IPS-15b (cell line): ENCODE data around the gene RNF213.
"Not testable (repeated sequence)": the region's sequence is repeated elsewhere in the genome, so short reads cannot be mapped to it uniquely, and the experiment has no call there.

Source experiments
- H3K27me3 ChIP-seq: one replicate; pipeline ENCODE4 v1.6.1; 2013; ENCODE audit warnings: low read length; ENCODE audit not compliant: control insufficient read depth, insufficient read depth
- H3K36me3 ChIP-seq: one replicate; pipeline ENCODE4 v1.6.1; 2013; ENCODE audit warnings: low read length; ENCODE audit not compliant: control insufficient read depth, insufficient read depth
- H3K4me1 ChIP-seq: one replicate; pipeline ENCODE4 v1.6.1; 2013; ENCODE audit warnings: mild to moderate bottlenecking, low read length; ENCODE audit not compliant: control insufficient read depth, insufficient read depth
- H3K4me3 ChIP-seq: one replicate; pipeline ENCODE4 v1.5.1; 2013; ENCODE audit warnings: low read depth, low read length
- H3K9ac ChIP-seq: one replicate; pipeline ENCODE4 v1.6.1; 2013; ENCODE audit warnings: low read depth, mild to moderate bottlenecking, low read length
- H3K9me3 ChIP-seq: one replicate; pipeline ENCODE4 v1.6.1; 2013; ENCODE audit warnings: mild to moderate bottlenecking, low read length; ENCODE audit not compliant: control insufficient read depth, insufficient read depth

RNF213 gene

DNA sequence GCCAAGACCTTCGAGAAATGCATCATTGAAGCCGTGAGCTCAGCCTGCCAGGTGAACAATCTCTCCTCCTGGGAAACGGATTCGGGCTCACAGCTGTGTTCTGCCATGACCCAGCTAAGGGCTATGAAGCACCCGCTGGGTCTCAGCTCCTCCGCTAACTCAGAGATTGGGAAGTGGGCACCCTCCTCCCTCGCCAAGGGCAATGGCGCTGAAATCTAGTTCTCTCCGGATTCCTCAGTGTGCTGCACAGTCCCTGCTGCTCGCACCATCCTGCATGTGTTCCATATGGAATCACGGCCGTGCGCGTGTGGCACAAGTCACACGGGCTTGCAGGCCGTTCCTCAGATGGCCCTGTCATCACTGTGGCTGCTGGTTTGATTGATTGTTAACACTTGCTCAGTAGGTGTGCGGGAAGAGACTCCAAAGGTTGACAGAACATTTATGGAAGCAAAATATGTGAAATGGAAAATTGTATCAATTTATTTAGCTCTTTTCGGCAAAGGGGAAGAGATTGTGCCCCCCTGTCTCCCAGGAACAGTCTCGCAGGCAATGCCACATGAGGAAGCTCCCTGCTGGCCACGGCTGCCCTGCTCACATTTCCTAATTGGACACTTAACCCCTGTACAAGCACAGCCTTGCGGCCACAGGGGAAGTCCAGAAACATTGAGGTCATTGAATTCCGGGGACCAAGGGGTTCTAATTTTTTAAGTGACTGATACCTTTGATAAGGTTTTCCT lies 58.8 kb downstream of the RNF213 start:
- Histone ChIP-seq H3K27me3 (no peaks in the 10 kb centered on the region), H3K4me1 (no peaks in the 10 kb centered on the region), H3K36me3 (peaks cover 11% of the 10 kb centered on the region), H3K4me3 (no peak overlapping the region), H3K9me3 (no peaks in the 10 kb centered on the region), H3K9ac (no peak overlapping the region)

DNA sequence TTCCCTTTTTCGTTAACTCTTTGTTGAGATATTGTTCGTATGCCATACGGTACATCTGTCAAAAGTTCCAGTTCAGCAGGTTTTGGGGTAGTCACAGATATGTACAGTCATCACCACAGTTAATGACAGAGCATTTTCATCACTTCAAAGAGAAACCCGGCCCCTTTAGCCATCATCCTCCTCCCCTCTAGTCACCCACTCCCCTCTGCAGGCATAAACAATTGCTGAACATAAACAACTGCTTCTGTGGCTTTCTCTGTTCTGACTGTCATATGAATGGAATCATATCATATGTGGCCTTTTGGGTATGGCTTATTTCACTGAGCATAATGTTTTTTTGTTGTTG lies 59.3 kb downstream of the RNF213 start:
- peaks cover 11% of the 10 kb centered on the region for H3K36me3 ChIP-seq
- H3K4me1 ChIP-seq = no peaks in the 10 kb centered on the region
- H3K4me3 ChIP-seq = no peak overlapping the region
- H3K9ac ChIP-seq = no peak overlapping the region
- no peaks in the 10 kb centered on the region for H3K9me3 ChIP-seq
- no peaks in the 10 kb centered on the region for H3K27me3 ChIP-seq

DNA sequence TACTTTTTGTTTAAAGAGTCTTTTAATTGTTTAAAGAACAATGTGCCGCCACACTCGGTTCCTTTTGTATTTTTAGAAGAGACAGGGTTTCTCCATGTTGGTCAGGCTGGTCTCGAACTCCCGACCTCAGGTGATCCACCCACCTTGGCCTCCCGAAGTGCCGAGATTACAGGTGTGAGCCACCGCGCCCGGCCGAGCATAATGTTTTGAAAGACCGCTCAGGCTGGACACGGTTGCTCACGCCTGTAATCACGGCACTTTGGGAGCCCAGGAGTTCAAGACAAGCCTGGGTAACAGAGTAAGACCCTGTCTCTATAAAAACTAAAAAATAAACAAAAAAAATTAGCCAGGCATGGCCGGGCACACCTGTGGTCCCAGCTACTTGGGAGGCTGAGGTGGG lies 59.8 kb downstream of the RNF213 start:
- no peak overlapping the region for H3K4me3 ChIP-seq
- peaks cover 11% of the 10 kb centered on the region for H3K36me3 ChIP-seq
- no peaks in the 10 kb centered on the region for H3K4me1 ChIP-seq
- no peak overlapping the region for H3K9ac ChIP-seq
- no peaks in the 10 kb centered on the region for H3K27me3 ChIP-seq
- no peaks in the 10 kb centered on the region for H3K9me3 ChIP-seq

DNA sequence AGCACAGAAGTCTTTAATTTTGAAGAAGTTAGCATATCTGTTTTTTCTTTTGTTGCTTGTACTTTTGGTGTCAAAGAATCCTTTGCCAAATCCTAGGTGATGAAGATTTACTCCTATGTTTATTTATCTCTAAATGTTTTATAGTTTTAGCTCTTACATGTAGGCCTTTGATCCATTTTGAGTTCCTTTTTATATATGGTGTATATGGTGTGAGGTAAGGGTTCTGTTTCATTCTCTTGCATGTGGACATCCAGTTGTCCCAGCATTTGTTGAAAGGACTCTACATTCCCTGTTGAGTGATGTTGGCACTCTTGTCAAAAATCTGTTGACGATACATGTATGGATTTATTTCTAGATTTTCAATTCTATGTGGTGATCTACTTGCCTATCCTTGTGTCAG lies 62.2 kb downstream of the RNF213 start:
- Histone ChIP-seq H3K36me3 (peaks cover 7% of the 10 kb centered on the region), H3K9ac (no peak overlapping the region), H3K4me3 (no peak overlapping the region), H3K4me1 (no peaks in the 10 kb centered on the region), H3K9me3 (no peaks in the 10 kb centered on the region), H3K27me3 (no peaks in the 10 kb centered on the region)

DNA sequence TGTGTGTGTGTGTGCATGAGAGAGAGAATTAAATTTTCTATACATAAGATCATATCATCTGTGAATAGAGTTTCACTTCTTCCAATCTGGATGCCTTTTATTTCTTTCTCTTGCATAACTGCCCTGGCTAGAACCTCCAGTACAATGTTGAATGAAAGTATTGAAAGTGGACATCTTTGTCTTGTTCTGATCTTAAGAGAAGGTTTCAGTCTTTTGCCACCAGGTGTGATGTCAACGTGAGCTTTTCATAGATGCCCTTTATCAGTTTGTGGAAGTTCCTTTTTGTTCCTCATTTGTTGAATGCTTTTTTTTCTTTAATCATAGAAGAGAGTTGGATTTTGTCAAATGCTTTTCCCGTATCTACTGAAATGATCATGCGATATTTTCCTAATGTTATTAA lies 63.3 kb downstream of the RNF213 start:
- no peak overlapping the region for H3K4me3 ChIP-seq
- H3K9ac ChIP-seq = no peak overlapping the region
- H3K27me3 ChIP-seq = no peaks in the 10 kb centered on the region
- H3K4me1 ChIP-seq = no peaks in the 10 kb centered on the region
- H3K9me3 ChIP-seq = no peaks in the 10 kb centered on the region
- peaks cover 14% of the 10 kb centered on the region for H3K36me3 ChIP-seq

DNA sequence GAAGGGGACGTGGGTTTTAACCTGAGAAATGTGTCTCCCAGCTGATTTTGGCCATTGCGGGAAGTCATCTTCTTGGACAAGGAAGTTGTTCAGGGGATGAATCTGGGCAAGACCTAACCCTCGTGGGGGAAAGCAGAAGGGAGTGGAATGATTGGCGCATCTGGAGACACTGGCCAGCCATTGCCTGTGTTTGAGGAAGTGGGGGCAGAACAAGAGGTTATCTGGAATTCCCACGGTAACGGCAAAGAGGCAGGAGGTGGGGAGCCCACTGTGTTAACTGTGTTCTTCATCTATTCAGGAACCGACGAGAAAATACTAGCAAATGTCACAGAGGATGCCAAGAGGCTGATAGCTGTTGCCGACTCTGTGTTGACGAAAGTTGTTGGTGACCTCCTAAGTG lies 66.9 kb downstream of the RNF213 start:
- H3K36me3 ChIP-seq = peaks cover 20% of the 10 kb centered on the region
- H3K9me3 ChIP-seq = no peaks in the 10 kb centered on the region
- H3K9ac ChIP-seq = no peak overlapping the region
- no peak overlapping the region for H3K4me3 ChIP-seq
- H3K4me1 ChIP-seq = no peaks in the 10 kb centered on the region
- H3K27me3 ChIP-seq = no peaks in the 10 kb centered on the region

DNA sequence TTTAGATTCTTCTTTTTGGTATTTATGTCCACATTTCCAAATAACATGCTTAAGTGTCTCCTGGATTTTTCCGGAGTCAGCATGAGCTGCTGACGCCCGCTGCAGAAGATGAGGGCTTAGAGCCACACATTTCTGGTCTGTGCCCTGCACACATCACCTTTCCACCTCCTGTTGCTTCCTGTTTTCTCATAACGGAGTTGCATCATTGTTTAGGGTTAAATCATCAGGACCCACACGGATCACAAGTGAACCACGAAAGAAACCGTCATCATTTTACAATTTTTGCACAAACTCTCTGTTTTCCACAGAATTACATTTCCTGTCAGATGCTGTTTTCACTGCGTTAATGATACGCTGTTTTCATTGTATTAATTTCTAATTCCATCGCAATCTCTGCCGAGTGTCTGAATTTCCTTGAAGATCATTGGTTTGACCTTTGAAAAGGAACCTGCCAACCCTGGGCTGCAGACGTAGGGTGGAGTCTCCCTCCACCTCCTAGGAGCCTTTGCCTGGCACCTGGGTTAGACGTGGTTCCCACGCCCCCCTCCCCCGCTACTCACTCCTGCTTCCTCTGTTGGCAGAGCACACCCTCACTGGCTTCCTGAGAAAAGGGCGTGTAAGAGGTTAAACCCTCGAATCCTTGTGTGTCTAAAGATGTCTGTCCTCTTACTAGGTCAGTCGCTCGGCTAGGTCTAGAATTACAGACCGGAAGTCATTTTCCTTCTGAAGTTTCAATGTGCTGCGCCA lies 68.2 kb downstream of the RNF213 start:
- no peak overlapping the region for H3K9ac ChIP-seq
- H3K27me3 ChIP-seq = no peaks in the 10 kb centered on the region
- peaks cover 20% of the 10 kb centered on the region for H3K36me3 ChIP-seq
- no peaks in the 10 kb centered on the region for H3K9me3 ChIP-seq
- no peaks in the 10 kb centered on the region for H3K4me1 ChIP-seq
- H3K4me3 ChIP-seq = no peak overlapping the region

DNA sequence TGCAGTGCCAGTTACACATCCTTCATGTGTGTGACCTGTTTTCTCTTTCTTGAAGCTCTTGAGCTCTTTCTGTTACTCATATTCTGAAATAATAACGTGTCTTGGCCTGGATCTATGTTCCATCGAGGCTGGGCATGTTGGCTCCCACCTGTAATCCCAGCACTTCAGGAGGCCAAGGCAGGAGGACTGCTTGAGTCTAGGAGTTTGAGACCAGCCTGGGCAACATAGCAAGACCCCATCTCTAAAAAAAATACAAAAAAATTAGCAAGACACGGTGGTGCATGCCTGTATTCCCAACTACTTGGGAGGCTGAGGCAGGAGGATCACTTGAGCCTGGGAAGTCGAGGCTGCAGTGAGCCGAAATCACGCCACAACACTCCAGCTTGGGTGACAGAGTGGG lies 68.8 kb downstream of the RNF213 start:
- H3K9me3 ChIP-seq, H3K9ac ChIP-seq, H3K4me1 ChIP-seq, H3K27me3 ChIP-seq, H3K4me3 ChIP-seq: not testable (repeated sequence)
- H3K36me3 ChIP-seq = peaks cover 23% of the 10 kb centered on the region

DNA sequence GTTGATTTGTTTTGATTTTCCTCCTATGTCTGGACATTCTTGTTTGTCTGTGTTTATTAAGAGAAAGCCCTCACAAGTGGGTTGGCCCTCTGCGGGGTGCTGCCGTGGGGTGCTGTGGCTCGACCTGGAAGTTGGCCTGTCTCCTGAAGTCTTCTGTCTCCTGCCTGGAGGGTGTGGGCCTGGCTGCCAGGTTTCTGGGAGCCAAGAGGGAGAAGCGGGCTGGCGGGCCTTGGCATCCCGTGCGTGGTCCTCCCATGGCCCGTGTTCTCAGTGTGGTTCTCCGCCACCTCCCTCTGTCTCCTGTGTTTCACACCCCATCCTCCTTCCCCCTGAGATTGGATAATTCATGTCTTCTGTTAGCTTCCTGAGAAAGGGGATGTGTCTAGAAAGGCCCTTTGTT lies 69.6 kb downstream of the RNF213 start:
- Histone ChIP-seq H3K4me1 (no peaks in the 10 kb centered on the region), H3K27me3 (no peaks in the 10 kb centered on the region), H3K9me3 (no peaks in the 10 kb centered on the region), H3K36me3 (peaks cover 23% of the 10 kb centered on the region), H3K4me3 (no peak overlapping the region), H3K9ac (no peak overlapping the region)

DNA sequence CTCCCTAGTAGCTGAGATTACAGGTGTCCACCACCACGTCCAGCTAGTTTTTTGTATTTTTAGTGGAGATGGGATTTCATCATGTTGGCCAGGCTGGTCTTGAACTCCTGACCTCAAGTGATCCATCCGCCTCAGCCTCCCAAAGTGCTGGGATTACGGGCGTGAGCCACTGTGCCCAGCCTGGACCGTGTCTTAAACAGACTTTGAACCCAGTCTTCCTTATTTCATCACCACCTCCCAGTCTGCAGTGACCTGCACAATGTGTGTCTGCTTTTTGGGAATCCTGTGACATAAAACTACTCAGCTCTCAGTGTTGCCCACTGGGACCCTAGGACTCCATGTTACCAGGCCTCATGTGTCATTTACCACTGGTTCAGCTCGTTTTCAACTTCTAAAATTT lies 70.3 kb downstream of the RNF213 start:
- not testable (repeated sequence) for H3K9me3 ChIP-seq, H3K4me1 ChIP-seq, H3K4me3 ChIP-seq, H3K9ac ChIP-seq, H3K27me3 ChIP-seq
- H3K36me3 ChIP-seq = peaks cover 23% of the 10 kb centered on the region

DNA sequence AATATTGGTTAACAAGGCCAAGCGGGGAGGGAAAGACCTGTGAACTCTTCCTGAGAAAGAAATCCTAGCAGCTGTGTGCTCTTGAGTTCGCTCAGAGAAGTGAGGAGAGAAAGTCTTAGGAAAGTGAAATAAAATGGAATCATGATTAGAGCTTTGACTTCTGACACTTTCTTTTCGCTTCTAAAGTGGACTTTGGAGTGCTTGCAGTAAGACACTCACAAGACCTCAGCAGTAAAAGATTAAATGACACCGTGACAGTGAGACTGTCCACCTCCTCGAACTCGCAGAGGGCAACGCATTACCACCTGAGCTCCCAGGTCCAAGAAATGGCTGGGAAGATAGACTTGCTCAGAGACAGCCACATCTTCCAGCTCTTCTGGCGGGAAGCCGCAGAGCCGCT lies 71.2 kb downstream of the RNF213 start:
- H3K4me1 ChIP-seq = no peaks in the 10 kb centered on the region
- no peak overlapping the region for H3K9ac ChIP-seq
- H3K36me3 ChIP-seq = peaks cover 21% of the 10 kb centered on the region
- no peak overlapping the region for H3K4me3 ChIP-seq
- no peaks in the 10 kb centered on the region for H3K9me3 ChIP-seq
- no peaks in the 10 kb centered on the region for H3K27me3 ChIP-seq

DNA sequence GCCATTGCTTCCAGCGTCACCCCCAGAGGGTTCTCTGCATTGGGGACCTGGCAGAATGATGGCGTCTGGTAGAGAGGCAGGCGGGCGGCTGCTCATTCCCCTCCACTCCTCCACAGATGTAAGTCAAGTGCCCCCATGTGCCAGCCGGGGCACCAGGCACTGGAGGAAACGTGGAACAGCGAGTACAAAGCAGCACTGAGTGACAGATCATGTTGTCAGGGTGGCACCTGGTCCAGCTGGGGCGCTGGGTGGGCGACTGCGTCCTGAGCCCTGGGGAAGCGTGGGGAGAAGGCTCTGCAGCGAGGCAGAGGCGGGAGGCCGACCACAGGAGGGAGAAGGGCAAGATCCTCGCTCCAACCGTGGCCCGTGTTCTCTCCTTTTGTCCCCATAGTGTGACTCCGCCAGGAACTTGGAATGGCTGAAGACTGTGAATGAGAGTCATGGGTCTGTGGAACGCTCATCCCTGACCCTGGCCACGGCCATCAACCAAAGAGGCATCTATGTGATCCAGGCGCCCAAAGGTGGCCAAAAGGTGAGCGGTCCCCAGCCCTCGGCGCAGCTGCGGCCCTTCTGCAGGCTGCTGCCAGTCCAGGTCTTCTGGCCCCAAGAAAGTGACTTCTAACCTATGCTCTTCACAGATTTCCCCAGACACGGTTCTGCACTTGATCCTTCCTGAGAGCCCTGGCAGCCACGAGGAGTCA lies 76.7 kb downstream of the RNF213 start:
- H3K27me3 ChIP-seq = no peaks in the 10 kb centered on the region
- H3K9me3 ChIP-seq = no peaks in the 10 kb centered on the region
- H3K36me3 ChIP-seq = peaks cover 20% of the 10 kb centered on the region
- H3K4me3 ChIP-seq = no peak overlapping the region
- no peaks in the 10 kb centered on the region for H3K4me1 ChIP-seq
- H3K9ac ChIP-seq = no peak overlapping the region
